T-helper 1 cell treated with Interleukin-12 subunit alpha and Interleukin-12 subunit beta and Interleukin-4 antibody, amounts not matched to agents 30 ng/mL and 1 ng/mL, for 36 hours (primary cell): ENCODE measurements around the gene CTDP1. TPM values are rescaled to one million over a fixed set of nuclear protein-coding genes. Genes with fewer than 3 reads are reported as not detected.

Experiments used
- intact Hi-C: fragments of 100-400 bp; cut with micrococcal nuclease; formaldehyde crosslinking; loops from one replicate; pipeline ENCODE4 v1.15.1; 2024
- total RNA-seq: library from RNA; stranded (reverse); gene quantifications from 2 replicates; pipeline ENCODE4 v1.2.3, GENCODE V29; 2022

The CTDP1 gene
- total RNA-seq, 1 donor from 2014 or later: 37.5 TPM

DNA sequence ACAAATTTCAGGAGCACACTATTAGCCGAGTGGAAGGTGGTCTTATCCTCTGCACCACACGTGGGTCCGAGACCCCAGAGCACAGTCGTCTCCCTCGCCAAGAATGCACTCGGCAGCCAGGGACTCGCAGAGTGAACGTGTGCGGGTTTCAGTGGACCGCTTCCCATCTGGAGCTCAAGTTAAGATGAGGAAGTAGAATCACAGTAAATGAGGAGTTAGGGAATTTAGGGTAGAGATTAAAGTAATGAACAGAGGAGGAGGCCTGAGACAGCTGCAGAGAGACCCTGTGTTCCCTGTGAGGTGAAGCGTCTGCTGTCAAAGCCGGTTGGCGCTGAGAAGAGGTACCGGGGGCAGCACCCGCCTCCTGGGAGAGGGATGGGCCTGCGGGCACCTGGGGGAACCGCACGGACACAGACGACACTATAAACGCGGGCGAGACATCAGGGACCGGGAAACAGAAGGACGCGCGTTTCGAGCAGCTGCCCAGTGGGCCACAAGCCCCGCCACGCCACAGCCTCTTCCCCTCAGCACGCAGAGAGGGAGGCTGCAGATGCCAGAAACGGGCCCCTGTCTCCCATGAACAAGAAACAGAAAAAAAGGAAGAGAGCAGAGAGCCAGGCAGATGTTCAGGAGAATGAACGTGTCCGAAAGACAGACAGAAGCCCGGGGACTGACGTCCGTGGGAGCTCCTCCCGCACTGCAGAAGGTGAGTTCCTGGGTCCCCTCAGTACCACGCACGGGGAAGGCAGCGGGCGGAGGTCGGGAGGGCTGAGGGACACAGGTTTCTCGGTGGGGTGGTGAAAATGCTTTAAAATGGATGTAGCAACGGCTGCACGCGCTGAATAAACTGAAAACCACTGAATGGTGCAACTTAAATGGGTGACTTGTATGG, 112.7 kb downstream of the CTDP1 start:
- intact Hi-C loops: no loop called here

DNA sequence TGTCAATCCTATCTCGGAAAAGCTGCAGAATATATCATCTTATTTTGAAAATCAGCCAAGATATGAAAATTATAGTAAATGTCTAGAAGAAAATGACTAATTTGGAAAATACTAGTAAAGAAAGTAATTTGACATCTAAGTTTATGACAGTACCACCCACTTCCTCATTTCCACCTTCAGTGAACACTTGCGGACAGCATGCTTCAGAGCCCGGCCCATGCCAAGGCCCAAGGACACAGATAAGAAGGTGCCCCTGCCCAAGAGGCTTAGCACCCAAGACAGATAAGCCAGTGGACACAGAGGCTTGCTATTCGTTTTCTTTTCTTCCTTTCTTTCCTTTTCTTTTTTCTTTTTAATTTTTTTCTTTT, 113.4 kb downstream of the CTDP1 start:
- intact Hi-C loops: no loop called here

DNA sequence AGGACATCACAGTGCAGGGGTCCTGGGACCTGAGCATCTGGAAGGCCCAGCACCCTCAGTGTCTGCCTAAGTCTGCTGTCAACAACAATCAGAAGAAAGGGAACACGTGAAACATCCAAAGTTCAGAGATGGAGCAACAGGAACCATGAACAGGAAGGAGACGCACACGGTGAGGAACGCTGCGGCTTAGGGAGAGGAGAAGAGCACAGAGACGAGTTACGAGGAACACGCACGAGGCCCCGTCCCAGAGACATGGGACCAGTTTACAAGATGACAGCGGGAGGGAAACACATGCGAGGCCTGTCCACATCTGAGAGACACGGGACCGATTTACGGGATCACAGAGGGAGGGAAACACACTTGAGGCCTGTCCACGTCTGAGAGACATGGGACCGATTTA, 115.2 kb downstream of the CTDP1 start:
- intact Hi-C loops: no loop called here

DNA sequence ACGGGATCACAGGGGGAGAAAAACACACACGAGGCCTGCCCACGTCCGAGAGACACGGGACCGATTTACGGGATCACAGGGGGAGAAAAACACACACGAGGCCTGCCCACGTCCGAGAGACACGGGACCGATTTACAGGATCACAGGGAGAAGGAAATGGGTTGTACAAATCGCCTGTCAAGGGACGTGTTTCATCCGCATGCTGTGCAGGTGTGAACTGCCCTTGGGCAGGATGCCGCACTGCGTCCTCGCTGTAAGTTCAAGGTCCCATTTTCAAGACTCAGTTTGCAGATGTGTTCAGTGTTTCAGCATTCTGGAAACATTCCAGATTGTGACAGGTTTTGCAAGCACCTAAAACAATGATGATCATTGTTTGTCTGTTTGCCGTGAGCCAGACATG, 115.8 kb downstream of the CTDP1 start:
- intact Hi-C loops: no loop called here

DNA sequence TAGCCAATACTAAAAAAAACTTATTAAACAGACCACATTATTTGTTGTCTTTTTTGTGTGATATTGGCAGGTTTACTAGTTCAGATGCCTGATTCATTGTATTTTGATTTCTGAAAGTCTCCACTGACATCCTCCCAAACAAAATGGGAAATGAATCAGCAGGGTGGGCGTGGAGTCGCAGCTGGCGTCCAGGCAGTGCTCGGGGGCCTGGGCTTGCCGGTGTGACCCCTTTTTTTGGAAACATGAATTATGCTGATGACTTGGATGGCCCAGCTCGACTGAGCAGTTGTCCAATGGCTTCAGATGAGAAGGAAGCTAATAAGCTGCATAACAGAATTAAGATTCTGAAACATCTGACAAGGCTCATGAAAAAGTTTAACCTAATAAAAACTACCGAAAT, 116.4 kb downstream of the CTDP1 start:
- intact Hi-C loops: no loop called here

DNA sequence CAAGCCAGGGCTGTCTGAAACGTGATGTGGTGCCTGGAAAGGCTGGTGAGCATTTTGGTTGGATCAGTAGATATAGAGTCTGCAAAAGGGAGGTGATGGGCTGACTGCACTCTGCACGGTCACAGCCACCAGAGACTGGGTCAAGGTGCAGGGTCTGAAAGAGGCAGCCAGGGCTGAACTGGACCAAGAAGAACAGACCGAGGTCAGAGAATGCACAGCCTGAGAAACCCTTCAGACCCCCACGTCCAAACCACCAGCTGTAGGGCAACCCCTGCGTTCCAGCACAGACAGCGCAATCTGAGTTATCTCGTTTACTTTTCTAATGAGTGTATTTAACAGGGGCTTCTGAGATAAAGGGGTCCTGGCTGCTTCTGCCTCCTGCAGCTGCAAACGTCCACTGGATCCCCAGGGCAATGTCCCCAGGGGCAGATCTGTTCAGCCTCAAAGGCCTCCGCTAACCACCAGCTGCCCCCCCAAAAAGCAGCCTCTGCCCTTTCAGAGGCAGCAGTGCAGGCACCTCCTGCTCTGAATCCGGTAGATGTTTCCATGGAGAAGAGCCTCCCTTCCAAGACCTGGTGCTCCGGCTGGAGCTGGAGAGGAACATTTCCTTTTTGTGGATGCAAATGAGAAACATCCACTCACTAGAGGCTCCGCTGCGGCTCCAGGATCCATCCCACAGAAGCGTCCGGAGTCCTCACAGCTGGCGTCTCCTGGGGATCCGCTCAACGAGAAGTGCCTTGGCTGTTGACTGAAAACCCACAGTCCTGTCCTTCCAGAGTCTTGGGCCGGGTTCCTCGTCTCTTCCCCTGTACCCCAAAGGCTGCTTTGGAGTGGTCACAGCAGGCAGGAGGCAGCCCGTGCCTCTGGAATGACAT, 117.2 kb downstream of the CTDP1 start:
- intact Hi-C loops: no loop called here

DNA sequence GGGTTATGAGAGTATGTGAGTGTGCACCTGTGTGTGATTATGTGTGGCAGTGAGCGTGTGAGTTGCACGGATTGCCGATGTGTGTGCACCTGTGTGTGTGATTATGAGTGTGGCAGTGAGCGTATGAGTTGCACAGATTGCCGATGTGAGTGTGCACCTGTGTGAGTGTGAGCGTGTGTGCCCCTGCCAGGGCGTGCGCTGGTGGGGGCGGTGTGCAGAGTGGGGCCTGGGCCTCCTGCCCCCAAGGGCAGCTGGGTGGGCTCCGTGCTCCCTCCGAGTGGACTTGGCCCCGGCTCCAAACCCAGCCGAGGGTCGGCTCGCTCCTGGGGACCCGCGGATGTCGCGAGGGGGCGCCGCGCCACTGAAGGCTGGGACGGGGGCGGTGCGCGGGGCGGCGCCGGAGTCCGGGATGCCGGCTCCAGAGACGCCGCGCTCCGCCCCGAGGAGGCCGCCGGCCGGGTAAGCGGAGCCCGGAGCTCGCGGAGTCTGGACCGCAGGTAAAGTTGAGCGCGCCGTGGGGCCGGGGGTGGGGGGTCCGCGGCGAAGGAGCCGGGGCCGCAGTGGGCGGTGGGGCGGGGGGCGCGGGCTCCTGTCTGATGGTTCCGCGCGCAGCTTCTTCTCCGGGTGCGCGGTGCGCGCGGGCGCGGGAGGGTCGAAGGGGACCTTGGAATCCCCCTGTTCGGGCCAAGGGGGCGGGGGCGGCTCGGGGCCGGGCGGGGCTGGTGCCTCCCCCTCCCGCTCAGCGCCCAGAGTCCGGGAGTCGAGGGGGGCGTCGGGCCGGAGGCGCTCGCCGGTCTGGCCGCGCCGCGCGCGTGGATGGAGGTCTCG, 118.1 kb downstream of the CTDP1 start, which contains the start of gene KCNG2:
Gene KCNG2 (plus strand): TSS at position 421 of the 828 bp plus-strand sequence. CDS start 65,730 bp downstream, outside the sequence.
- intact Hi-C loops: no loop called here

DNA sequence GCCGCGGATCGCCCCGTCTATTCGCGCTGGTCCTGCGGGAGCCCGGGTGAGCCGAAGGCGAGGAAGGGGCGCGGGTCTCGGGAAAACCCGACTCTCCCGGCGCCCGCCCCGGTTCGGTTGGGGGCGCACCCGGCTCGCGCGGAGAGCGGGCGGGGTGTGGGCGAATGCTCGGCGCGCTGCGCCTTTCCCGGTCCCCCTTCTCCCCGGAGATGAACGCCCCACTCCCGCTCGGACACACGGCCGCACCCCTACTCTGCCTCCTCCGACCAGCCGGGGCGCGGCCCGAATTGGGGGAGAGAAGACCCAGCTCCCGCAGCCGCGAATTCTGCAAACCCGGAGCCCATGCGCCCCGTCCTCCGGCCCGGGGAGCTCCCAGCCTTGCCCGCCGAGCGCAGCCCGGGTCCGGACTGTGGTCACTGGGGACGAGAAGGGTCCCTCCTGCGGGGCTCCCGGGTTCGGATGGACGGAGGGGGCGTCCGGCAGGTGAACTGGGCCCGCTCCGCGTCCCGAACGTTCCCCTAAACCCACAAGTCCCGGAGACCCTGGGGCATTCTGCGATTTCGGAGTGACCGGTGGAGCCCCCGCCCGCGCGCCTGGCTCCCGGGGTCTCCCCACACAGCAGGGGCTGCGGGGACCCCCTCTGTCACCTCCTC, 118.9 kb downstream of the CTDP1 start:
- intact Hi-C loops: no loop called here

DNA sequence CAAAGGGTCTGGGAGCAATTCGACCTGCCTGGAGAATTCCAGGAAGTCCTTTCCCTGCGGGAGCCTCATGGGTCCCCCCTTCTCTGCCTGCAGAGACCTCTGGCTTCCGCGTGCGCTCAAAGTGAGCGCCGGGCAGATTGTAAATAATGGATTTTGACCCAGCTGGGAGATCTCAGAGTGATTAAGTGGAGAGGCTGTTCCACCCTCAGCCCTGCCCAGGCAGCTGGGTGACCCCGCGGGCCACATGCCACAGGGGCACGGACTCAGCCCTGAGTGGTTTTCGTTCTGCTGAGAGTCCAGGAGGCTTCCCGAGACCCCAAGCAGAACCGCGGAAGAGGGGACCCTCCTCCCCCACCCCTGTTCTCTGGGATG, 119.4 kb downstream of the CTDP1 start:
- intact Hi-C loops: no loop called here

DNA sequence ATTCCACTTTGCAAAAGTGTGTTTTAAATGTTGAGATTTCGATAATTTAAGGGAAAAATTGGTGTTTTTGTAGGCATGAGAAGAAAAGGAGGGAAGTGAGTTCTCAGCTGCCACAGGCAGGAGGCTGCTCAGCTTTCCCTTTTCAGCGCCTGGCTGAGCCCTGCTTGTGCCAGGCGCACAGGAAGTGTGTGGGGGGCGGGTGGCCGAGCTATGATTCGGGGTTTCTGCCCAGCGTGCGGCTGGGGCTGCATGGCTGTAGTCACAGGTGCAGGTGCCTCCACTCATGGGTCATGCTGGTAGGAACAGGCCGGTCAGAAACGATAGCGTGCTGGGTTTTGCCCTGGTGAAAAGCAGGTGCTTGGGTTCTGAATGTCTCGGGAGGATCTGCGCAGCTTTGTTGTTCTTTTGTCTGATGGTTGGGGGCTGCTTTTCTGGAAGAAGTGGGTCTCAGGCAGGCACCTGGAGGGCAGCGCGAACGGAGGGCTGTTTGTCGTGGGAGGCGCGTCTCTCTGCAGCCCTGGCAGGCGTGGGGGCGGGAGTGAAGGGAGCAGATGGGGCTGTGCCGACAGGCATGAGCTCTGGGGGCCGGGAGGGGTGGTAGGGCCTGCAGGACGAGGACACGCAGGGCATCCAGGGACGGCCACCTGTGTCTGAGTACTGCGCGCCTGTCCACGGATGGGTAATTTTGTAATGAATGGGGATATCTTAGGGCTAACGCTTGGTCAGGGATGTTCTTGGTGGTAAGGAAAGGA, 120.2 kb downstream of the CTDP1 start:
- intact Hi-C loops: no loop called here

DNA sequence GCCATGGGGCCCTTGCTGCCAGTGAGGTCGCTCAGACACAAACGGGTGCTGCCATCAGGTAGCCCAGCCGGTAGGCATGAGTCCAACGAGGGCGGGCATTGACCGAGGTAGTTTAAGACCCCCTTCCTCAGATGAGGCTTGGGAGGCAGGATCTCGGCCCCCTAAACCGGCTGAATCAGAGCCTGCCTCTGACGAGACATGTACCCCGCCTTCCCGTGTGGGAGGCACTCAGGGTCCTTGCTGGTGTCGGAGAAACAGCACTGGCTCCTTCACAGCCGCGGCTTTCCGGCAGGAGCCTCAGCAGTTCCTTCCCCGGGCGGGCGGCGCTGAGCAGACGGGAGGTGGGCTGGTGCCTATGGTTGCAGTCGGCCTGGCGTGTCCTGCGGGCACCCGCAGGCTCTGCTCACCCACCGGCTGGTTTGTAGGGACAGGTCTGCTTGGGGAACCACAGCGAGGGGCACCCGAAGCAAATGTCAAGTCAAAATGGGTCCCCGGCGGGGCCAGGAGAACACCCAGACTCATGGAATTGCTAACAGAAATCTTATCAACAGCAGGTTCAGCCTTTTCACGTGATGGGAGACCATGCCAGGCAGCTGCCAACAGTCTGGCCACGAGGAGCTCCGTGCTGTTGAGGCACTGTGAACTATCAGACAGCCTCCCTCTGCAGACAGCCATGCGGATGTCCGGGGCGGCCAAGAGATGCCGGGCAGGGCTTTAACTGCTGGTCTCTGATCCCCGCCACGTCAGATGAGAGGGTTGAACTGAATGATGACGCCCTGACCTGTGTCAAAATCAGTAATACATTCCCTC, 121.0 kb downstream of the CTDP1 start:
- intact Hi-C loops: no loop called here

DNA sequence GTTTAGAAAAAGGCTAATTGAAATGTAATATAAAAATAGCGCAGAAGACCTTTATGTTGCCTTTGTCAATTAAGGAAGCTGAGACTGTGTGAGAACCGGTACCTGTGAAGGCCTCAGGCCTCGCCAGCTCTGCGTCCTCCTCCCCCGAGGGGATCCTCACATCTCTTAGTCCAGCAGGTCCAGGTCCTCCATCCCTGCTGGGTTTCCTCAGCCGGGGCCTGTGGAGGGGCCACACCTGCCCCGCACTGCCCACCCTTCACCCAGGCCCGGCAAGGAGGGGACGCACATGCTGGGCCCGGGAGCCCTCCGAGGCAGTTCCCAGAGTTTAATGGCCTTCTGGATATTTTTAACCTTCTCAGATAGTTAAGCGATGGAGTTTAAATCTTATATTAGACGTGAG, 121.6 kb downstream of the CTDP1 start:
- intact Hi-C loops: no loop called here

DNA sequence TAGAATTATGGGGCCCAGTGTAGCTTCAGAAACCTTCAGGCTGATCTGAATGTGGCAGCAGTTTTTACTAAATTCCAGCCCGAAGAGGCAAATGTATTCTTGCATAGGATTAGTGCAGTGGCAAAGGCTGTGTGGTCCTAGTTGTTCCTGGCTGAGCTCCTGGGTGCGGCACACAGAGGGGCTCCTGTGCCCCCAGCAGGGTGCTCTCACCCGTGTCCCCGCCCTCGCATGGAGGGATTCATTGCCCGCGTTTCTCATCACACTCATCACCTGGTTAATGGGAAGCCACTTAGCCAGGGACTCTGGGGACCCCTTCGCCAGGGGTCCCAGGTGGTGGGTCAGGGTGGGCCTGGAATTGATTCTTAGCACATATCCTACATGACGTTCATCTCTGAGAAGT, 122.0 kb downstream of the CTDP1 start:
- intact Hi-C loops: no loop called here

DNA sequence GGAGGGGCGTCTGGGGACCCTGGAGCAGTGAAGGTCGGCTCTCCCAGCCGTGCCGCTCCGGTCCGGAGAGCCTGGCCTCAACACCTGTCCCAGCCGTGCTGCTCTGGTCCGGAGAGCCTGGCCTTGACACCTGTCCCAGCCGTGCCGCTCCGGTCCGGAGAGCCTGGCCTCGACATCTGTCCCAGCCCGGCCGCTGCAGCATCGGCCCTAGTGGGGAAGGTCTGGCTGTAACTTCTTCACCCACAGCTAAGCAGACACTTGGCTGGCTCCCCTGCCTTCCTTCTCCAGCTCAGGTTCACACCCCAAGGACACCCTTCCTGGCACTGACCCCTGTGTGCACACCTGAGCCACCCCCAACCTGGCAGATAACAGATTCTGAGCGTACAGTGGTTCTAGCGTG, 122.7 kb downstream of the CTDP1 start:
- intact Hi-C loops: no loop called here

DNA sequence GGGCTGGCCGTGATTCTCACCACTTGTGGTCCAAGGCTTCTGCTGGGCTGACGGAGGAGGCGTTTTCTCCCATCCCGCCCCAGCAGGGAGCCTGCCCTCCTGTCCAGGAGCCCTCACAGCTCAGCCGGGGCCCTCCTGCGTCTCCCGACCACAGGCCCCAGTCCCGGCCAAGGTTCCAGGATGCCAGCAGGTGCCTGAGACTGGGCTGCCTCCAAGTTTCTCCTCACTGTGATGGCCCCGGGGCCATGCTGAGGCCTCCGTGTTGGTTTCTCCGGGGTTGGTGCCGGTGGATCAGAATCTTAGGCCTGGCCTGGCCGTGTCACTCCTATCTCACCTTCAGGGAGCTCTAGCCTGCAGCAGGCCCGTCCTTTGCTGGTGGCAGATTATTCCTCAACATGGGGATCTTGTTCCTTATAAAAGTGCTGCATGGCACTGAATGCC, 124.0 kb downstream of the CTDP1 start:
- intact Hi-C loops: no loop called here
